HepG2 (cell line): ENCODE measurements around the gene MGAT4C. TPM values are rescaled to one million over a fixed set of nuclear protein-coding genes. Genes with fewer than 3 reads are reported as not detected.

ENCODE experiments used
- ATAC-seq: fragments of 200-7000 bp; cut with Tn5 transposase; 3 replicates; pipeline ENCODE4 v1.9.1; 2020; ENCODE audit warnings: mild to moderate bottlenecking, moderate library complexity
- BruUV-seq: library from RNA; stranded (reverse); fragments of 400-500 nt; replicated peaks from 2 replicates; lab custom pipeline; 2021; lab: Mats Ljungman, UMichigan
- CTCF ChIA-PET: fragments of 300-600 bp; formaldehyde crosslinking; extraction: SDS; loops from one replicate; lab custom pipeline; 2021; ENCODE audit warnings: low total read pairs, inconsistent platforms, low intra/inter-chr PET ratio; lab: Yijun Ruan, JAX
- POLR2A ChIA-PET: fragments of 350-600 bp; sonication (Branson Sonifier 250); formaldehyde crosslinking; loops from one replicate; lab custom pipeline; 2020; ENCODE audit warnings: antibody characterized with exemption, inconsistent platforms; lab: Yijun Ruan, JAX
- DNase-seq: peaks from one replicate; pipeline ENCODE4 v3.0.0-alpha.2; 2015; ENCODE audit warnings: low spot score
- FAIRE-seq: peaks from 3 replicates; lab custom pipeline; 2011; peaks lifted over from hg19 to GRCh38; lab: Jason Lieb, UNC
- H2AFZ ChIP-seq: one replicate; pipeline ENCODE4 v1.6.1; 2011; ENCODE audit warnings: low read length, inconsistent platforms
- H3K27ac ChIP-seq: fragments of 300-600 bp; 3 replicates; pipeline ENCODE4 v1.8.0; 2011; ENCODE audit warnings: mixed run types, mild to moderate bottlenecking, mixed read lengths, low read length, inconsistent platforms; ENCODE audit not compliant: insufficient read depth; ENCODE audit errors: extremely low read length
- H3K27me3 ChIP-seq, 2 experiments: fragments of 200-600 bp in 1 of 2; 2 replicates in 1 of 2; 3 replicates in 1 of 2; pipeline versions ENCODE4 v1.6.0 to v1.8.0; 2011; ENCODE audit warnings: low read length in 2 of 2, mild to moderate bottlenecking in 2 of 2, moderate library complexity in 2 of 2, inconsistent platforms in 1 of 2; ENCODE audit not compliant: insufficient read depth in 2 of 2, control insufficient read depth in 1 of 2
- H3K36me3 ChIP-seq, 2 experiments: fragments of 200-600 bp in 1 of 2; replicated peaks in 1 of 2; 2 replicates in 1 of 2; 3 replicates in 1 of 2; pipeline versions ENCODE4 v1.5.1 to v1.8.0; 2011; ENCODE audit warnings: low read length in 2 of 2, inconsistent platforms in 1 of 2; ENCODE audit not compliant: insufficient read depth in 2 of 2, control insufficient read depth in 1 of 2
- H3K4me1 ChIP-seq: 2 replicates; pipeline ENCODE4 v1.5.1; 2012; ENCODE audit warnings: low read length, inconsistent platforms; ENCODE audit not compliant: insufficient read depth
- H3K4me2 ChIP-seq: 2 replicates; pipeline ENCODE4 v1.6.0; 2011; ENCODE audit warnings: low read depth, low read length, inconsistent platforms
- H3K4me3 ChIP-seq, 3 experiments: fragments of 200-600 bp in 1 of 3; sonication (generic), shearing (Covaris generic) in 1 of 3; replicated peaks in 1 of 3; 2 replicates each; pipeline ENCODE4 v1.5.1; 2011 to 2016; ENCODE audit warnings: low read length in 3 of 3, inconsistent platforms in 2 of 3, low read depth in 2 of 3, mild to moderate bottlenecking in 2 of 3, control low read depth in 1 of 3, mixed read lengths in 1 of 3; ENCODE audit not compliant: insufficient read depth in 1 of 3
- H3K79me2 ChIP-seq: one replicate; pipeline ENCODE4 v1.6.1; 2011; ENCODE audit warnings: low read length, inconsistent platforms; ENCODE audit not compliant: insufficient read depth
- H3K9ac ChIP-seq: 2 replicates; pipeline ENCODE4 v1.6.0; 2011; ENCODE audit warnings: mild to moderate bottlenecking, low read depth, low read length, inconsistent platforms; ENCODE audit not compliant: insufficient read depth
- H3K9me3 ChIP-seq: 2 replicates; pipeline ENCODE4 v1.5.1; 2012; ENCODE audit warnings: mild to moderate bottlenecking, low read length
- H4K20me1 ChIP-seq: 2 replicates; pipeline ENCODE4 v1.6.0; 2011; ENCODE audit warnings: inconsistent platforms, mild to moderate bottlenecking, low read length, moderate library complexity; ENCODE audit not compliant: insufficient read depth
- ATF4 ChIP-seq, 2 experiments: fragments of 450-650 bp in 1 of 2; sonication (generic) in 1 of 2; formaldehyde crosslinking; IDR thresholded peaks; 2 replicates each; pipeline versions ENCODE4 v1.5.0 to v1.8.0; 2020 to 2022; ENCODE audit warnings: mild to moderate bottlenecking in 1 of 2, missing genetic modification reagents in 1 of 2
- PTBP1 ChIP-seq: fragments of 200-400 bp; formaldehyde crosslinking; IDR thresholded peaks from 2 replicates; pipeline ENCODE4 v1.6.1; 2018; ENCODE audit warnings: low read length, low read depth; ENCODE audit not compliant: poor library complexity, severe bottlenecking
- RERE ChIP-seq: IDR thresholded peaks from 2 replicates; pipeline ENCODE4 v1.6.1; 2016; ENCODE audit warnings: low read depth, missing genetic modification reagents, missing compliant biosample characterization
- WGBS: methylation state at CpG from one replicate; pipeline ENCODE4 v1.1.6; 2017; ENCODE audit warnings: low lambda C conversion rate; 5-methylcytosine and 5-hydroxymethylcytosine counted together
- in situ Hi-C: cut with HindIII; loops from 2 replicates; pipeline ENCODE4 v1.10.0; 2017; ENCODE audit warnings: low pct_unique_long_range_greater_than_20kb; ENCODE audit not compliant: extremely low pct_ligation_motif_present
- intact Hi-C: fragments of 100-400 bp; cut with micrococcal nuclease; formaldehyde crosslinking; loops from one replicate; pipeline ENCODE4 v1.10.0; 2022; ENCODE audit not compliant: unreplicated experiment
- polyA plus RNA-seq, 8 experiments: library from polyadenylated mRNA; depleted of rRNA in 3 of 8; stranded (reverse) in 7 of 8; unstranded in 1 of 8; fragments of >200 nt; fragmentation: Illumina TruSeq in 4 of 8; extraction: Trizol in 4 of 8; gene quantifications; 2 replicates each; pipeline versions ENCODE4 v1.2.1 to v1.2.3, GENCODE V29; 2011 to 2016; ENCODE audit warnings: low read depth in 4 of 8, missing spikeins in 1 of 8, mixed read lengths in 1 of 8; ENCODE audit not compliant: insufficient read depth in 1 of 8
- total RNA-seq, 5 experiments: library from RNA; depleted of rRNA; stranded (reverse); fragments of >200 nt; fragmentation: Illumina TruSeq; extraction: Trizol; gene quantifications; 2 replicates each; pipeline ENCODE4 v1.2.3, GENCODE V29; 2016; ENCODE audit warnings: low read depth in 1 of 5

The MGAT4C gene
- total and polyA plus RNA-seq, 2 of the 13 experiments (the other 11 are each of a cell fraction or from before 2014, with no cell fraction given): not detected

- TF ChIP-seq RERE (CRISPR knock-in tag): no peak
These were observed 138.0 kb downstream of the MGAT4C start (continued) for GRCh38 chr12:86118161-86118560.

GRCh38 chr12:86117711-86118110 lies 138.5 kb downstream of the MGAT4C start:
- H3K36me3 ChIP-seq: no peaks in the 10 kb centered on the region
- BruUV-seq: no TSS peak
- DNase-seq (no peak), FAIRE-seq (no peak), ATAC-seq (no peak)
- CTCF ChIA-PET: no interaction called here
- no peak overlapping the region for H3K4me2 ChIP-seq
- H4K20me1 ChIP-seq: no peaks in the 10 kb centered on the region; the same call in 1 of the 2 replicates
- H3K79me2 ChIP-seq: no peaks in the 10 kb centered on the region
- 0% methylated on average over 1 of the region's 1 CpG for WGBS
- TF ChIP-seq ATF4 (CRISPR knock-in tag; IDR thresholded peaks at IDR 0.05) (no peak), PTBP1 (no peak)
- H3K27me3 ChIP-seq: no peaks in the 10 kb centered on the region
- H3K4me1 ChIP-seq: no peaks in the 10 kb centered on the region
- intact Hi-C loops: no loop called here
- H3K27ac ChIP-seq: no peak overlapping the region
- POLR2A ChIA-PET: no interaction called here
- H3K9me3 ChIP-seq: no peaks in the 10 kb centered on the region
- in situ Hi-C loops: no loop called here
- H3K9ac ChIP-seq: no peak overlapping the region
- H3K4me3 ChIP-seq: no peak overlapping the region
- H2AFZ ChIP-seq: no peak overlapping the region
